Osteocyte (in vitro differentiated cells): ENCODE results near the gene EEF1B2. TPM values are rescaled to one million over a fixed set of nuclear protein-coding genes. Genes with fewer than 3 reads are reported as not detected.

ENCODE experiments used
- DNase-seq: peaks from one replicate; pipeline ENCODE4 v3.0.0; 2021; ENCODE audit warnings: mixed read lengths; ENCODE audit not compliant: unreplicated experiment; ENCODE audit errors: extremely low spot score
- H3K27ac Mint-ChIP-seq: one replicate; pipeline ENCODE4 v1.8.0; 2021; ENCODE audit warnings: mild to moderate bottlenecking, mixed read lengths; ENCODE audit not compliant: unreplicated experiment
- H3K27me3 Mint-ChIP-seq: one replicate; pipeline ENCODE4 v1.8.0; 2021; ENCODE audit warnings: mixed read lengths; ENCODE audit not compliant: unreplicated experiment
- H3K36me3 Mint-ChIP-seq: one replicate; pipeline ENCODE4 v1.8.0; 2021; ENCODE audit warnings: mixed read lengths; ENCODE audit not compliant: unreplicated experiment
- H3K4me1 Mint-ChIP-seq: one replicate; pipeline ENCODE4 v1.8.0; 2021; ENCODE audit warnings: mixed read lengths; ENCODE audit not compliant: unreplicated experiment
- H3K4me3 Mint-ChIP-seq: one replicate; pipeline ENCODE4 v1.8.0; 2021; ENCODE audit warnings: mild to moderate bottlenecking, moderate library complexity, mixed read lengths; ENCODE audit not compliant: unreplicated experiment
- H3K9me3 Mint-ChIP-seq: one replicate; pipeline ENCODE4 v1.8.0; 2021; ENCODE audit warnings: mixed read lengths; ENCODE audit not compliant: unreplicated experiment
- CTCF ChIP-seq: fragments of 200-600 bp; sonication (generic); IDR thresholded peaks from 2 replicates; pipeline ENCODE4 v1.5.0; 2021; ENCODE audit warnings: antibody characterized with exemption, mild to moderate bottlenecking, moderate library complexity
- long read RNA-seq: library from polyadenylated mRNA; unstranded; transcript quantifications from one replicate; pipeline ENCODE4 v2.0.0, GENCODE V29; 2021
- total RNA-seq: library from RNA; stranded (reverse); gene quantifications from 2 replicates; pipeline ENCODE4 v1.2.1, GENCODE V29; 2021

Gene EEF1B2
- 425 and 433 TPM in 2 replicates for total RNA-seq
- long read RNA-seq, transcript EEF1B2-209 (2 exons, 1,025 nt), result minor isoform, 6 of 435 reads
- long read RNA-seq, transcript EEF1B2-203 (6 exons, 1,098 nt), result major isoform, 397 of 435 reads
- long read RNA-seq, transcript EEF1B2-201 (7 exons, 844 nt), result minor isoform, 14 of 435 reads
- long read RNA-seq, partial matches to known transcripts, result 5 of 435 reads
- long read RNA-seq, other reads (novel, unspliced or antisense), result 9 of 435 reads

DNA sequence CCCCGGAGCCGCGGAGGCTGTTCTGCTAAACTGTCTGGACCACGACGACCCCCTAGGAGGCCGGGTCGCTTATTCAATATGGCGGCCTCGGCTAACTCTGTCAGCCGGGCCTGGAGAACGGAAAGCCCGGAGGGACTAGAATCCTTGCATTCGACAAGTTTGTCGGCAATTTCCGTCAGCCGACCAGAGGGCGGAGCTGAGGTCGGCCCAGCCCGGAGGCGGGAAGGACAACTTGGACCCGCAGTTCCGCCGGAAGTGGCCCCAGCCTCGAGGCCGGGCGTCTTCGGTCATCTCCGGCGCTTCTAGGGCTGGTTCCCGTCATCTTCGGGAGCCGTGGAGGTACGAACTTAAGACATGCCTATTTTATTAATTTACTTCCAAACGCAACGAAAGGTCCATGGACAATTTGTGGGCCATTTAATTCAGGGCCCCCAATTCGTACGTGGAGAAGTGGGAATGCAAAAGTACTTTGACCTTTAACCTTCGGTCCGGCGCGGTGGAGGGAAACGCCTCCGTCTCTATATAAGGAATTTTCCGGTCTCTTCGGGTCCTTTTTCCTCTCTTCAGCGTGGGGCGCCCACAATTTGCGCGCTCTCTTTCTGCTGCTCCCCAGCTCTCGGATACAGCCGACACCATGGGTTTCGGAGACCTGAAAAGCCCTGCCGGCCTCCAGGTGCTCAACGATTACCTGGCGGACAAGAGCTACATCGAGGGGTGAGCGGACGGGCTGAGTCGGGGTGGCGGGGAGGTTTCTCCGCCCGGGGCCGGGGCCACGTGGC lies at the start of gene EEF1B2, which contains the start of gene NDUFS1:
Gene EEF1B2 (plus strand): TSS at position 550 of the 779 bp plus-strand sequence. CDS start 85 bp downstream, at position 635.
Gene NDUFS1 (minus strand): TSS at position 99 of the 779 bp plus-strand sequence. CDS start 5,766 bp downstream, outside the sequence.
- Mint-ChIP-seq H3K4me3 (peak within 1 kb of the TSS; percentile 97), H3K27ac (peak within 1 kb of the TSS; percentile 98), H3K36me3 (peaks cover 28% of the 10 kb centered on the region), H3K9me3 (no peaks in the 10 kb centered on the region), H3K27me3 (no peaks in the 10 kb centered on the region), H3K4me1 (peaks cover 36% of the 10 kb centered on the region)
- no peak for TF ChIP-seq CTCF
- peak; percentile 99 for DNase-seq

DNA sequence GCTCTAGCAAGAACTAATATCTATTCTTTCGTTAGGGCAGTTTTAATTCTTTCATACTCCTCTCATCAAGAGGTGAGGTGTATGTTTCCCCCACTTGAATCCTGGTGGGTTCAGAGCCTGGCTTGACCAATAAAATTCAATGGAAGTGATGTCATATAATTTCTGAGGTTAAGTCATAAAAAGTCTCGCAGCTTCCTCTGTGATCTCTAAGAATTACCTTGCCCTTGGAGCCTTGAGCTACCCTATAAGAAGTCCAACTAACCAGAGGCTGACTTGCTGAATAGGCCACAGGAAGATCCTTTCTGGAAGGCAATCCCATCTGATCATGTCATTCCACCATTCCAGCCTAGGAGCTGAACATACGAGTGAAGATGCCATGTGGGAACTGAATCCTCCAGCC lies 47.6 kb upstream of the EEF1B2 start:
- TF ChIP-seq CTCF, result no peak
- DNase-seq, result peak; percentile 21
- Mint-ChIP-seq H3K9me3 (no peaks in the 10 kb centered on the region), H3K4me3 (no peak overlapping the region), H3K27ac (no peak overlapping the region), H3K27me3 (no peaks in the 10 kb centered on the region), H3K4me1 (no peaks in the 10 kb centered on the region), H3K36me3 (peaks cover 14% of the 10 kb centered on the region)

DNA sequence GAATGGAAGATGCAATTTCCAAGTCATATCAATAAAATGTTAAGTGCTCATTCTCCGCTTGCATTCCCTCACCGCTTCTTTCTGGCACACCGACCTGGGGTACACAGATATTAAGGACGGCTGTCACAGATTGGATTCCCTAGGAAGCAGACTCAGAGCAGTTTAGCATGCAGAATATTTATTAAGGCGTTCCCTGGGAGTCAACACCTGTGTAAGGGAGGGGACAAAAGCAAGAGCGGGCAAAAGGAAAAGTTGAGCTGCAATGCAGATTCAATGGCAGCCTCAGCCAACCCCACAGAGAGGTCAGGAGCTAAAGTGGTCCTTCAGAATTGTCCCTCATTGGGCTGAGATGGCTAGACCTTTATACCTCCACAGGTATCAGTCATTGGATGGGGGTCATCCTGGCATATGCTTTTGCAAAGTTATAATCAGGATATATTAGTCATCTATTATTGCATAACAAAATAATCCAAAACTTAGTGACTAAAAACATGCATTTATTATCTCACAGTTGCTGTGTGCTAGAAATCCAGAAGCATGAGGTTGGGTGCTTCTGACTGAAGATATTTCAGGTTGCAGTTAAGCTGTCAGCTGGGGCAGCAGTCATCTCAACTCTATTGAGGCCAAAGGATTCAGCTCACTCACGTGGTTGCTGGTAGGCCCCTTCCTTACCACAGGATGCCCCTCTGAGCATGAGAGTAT lies 46.7 kb upstream of the EEF1B2 start:
- Mint-ChIP-seq H3K4me1 (no peaks in the 10 kb centered on the region), H3K27me3 (no peaks in the 10 kb centered on the region), H3K9me3 (no peaks in the 10 kb centered on the region), H3K27ac (no peak overlapping the region), H3K4me3 (no peak overlapping the region), H3K36me3 (peaks cover 16% of the 10 kb centered on the region)
- DNase-seq, result peak; percentile 38
- no peak for TF ChIP-seq CTCF

GRCh38 chr2:206115026-206115578 lies 44.6 kb upstream of the EEF1B2 start:
- peak; percentile 30 for DNase-seq
- Mint-ChIP-seq H3K27ac (no peak overlapping the region), H3K4me3 (no peak overlapping the region), H3K4me1 (no peaks in the 10 kb centered on the region), H3K27me3 (no peaks in the 10 kb centered on the region), H3K9me3 (no peaks in the 10 kb centered on the region), H3K36me3 (peaks cover 19% of the 10 kb centered on the region)
- no peak for TF ChIP-seq CTCF
